Gastrocnemius medialis (tissue), 4 donors: ENCODE data around the gene TPSAB1.
"Not testable (repeated sequence)": the region's sequence is repeated elsewhere in the genome, so short reads cannot be mapped to it uniquely, and the experiment has no call there.

Experiments
- POLR2A ChIP-seq, 2 donors: fragments of 450-650 bp; IDR thresholded peaks; one replicate each; pipeline ENCODE4 v1.6.1; 2017; ENCODE audit warnings: antibody characterized with exemption in 2 of 2, mild to moderate bottlenecking in 2 of 2, moderate library complexity in 2 of 2
- TF ChIP-seq, protein P1 (sequence below), 5 experiments: fragments of 450-650 bp in 3 of 5; fragments of 200-600 bp in 2 of 5; sonication (generic) in 2 of 5; IDR thresholded peaks in 4 of 5; conservative IDR thresholded peaks in 1 of 5; 1 replicate in 4 of 5; 2 replicates in 1 of 5; pipeline ENCODE4 v1.5.1; 2016 to 2019; ENCODE audit warnings: antibody characterized with exemption in 5 of 5, mild to moderate bottlenecking in 3 of 5, moderate library complexity in 3 of 5

DNA sequence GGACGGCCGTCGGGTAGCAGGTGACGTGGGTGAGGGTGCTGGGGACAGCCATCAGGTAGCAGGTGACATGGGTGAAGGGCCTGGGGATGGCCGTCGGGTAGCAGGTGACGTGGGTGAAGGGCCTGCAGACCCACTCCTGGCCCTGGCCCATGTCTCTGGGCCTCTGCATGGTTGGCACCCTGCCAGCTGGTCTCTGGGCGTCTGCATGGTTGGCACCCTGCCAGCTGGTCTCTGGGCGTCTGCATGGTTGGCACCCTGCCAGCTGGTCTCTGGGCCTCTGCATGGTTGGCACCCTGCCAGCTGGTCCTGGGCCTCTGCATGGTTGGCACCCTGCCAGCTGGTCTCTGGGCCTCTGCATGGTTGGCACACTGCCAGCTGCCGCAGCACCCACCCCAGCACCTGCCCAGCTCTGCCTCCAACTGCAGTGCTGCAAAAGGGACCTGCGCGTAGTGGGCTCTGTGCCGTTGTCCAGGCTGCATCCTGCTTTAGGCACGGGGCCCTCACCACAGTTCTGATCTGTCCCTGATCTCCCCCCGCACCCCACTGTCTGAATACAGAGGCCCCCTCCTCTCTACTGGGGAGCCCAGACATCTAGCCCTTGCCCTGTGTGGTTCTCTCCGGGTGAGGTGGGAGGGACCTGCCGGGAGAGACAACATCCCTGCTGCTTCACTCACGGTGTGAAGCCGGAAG lies 31.4 kb downstream of the TPSAB1 start:
- TF ChIP-seq POLR2A (IDR thresholded peaks at IDR 0.05): not testable (repeated sequence)
- TF ChIP-seq, protein P1, sequence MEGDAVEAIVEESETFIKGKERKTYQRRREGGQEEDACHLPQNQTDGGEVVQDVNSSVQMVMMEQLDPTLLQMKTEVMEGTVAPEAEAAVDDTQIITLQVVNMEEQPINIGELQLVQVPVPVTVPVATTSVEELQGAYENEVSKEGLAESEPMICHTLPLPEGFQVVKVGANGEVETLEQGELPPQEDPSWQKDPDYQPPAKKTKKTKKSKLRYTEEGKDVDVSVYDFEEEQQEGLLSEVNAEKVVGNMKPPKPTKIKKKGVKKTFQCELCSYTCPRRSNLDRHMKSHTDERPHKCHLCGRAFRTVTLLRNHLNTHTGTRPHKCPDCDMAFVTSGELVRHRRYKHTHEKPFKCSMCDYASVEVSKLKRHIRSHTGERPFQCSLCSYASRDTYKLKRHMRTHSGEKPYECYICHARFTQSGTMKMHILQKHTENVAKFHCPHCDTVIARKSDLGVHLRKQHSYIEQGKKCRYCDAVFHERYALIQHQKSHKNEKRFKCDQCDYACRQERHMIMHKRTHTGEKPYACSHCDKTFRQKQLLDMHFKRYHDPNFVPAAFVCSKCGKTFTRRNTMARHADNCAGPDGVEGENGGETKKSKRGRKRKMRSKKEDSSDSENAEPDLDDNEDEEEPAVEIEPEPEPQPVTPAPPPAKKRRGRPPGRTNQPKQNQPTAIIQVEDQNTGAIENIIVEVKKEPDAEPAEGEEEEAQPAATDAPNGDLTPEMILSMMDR (IDR thresholded peaks at IDR 0.05 in 4 of 5, conservative IDR thresholded peaks at IDR 0.05 in 1 of 5): not testable (repeated sequence)
